ENCODE measurements around the gene MLANA.
"Not testable (repeated sequence)": the region's sequence is repeated elsewhere in the genome, so short reads cannot be mapped to it uniquely, and the experiment has no call there.

The MLANA gene

GRCh38 chr9:5869315-5870019, 21.2 kb upstream of the MLANA start:
- no peak for DNase-seq (ENCODE audit: low read depth in 3 of 3)

- no peak for DNase-seq (ENCODE audit: low read depth in 3 of 3)
Measured at GRCh38 chr9:5870020-5870339, 20.7 kb upstream of the MLANA start.

GRCh38 chr9:5870691-5871090, 20.0 kb upstream of the MLANA start:
- no peak for DNase-seq (ENCODE audit: low read depth in 3 of 3)

GRCh38 chr9:5871785-5872184, 18.9 kb upstream of the MLANA start:
- no peak for DNase-seq (ENCODE audit: low read depth in 3 of 3)

GRCh38 chr9:5872511-5872910, 18.2 kb upstream of the MLANA start:
- DNase-seq (ENCODE audit: low read depth in 3 of 3), result no peak

GRCh38 chr9:5873439-5873838, 17.2 kb upstream of the MLANA start:
- no peak for DNase-seq (ENCODE audit: low read depth in 3 of 3)

GRCh38 chr9:5874048-5874447, 16.6 kb upstream of the MLANA start:
- no peak for DNase-seq (ENCODE audit: low read depth in 3 of 3)

GRCh38 chr9:5876026-5876425, 14.7 kb upstream of the MLANA start:
- DNase-seq (ENCODE audit: low read depth in 3 of 3), result no peak

GRCh38 chr9:5876711-5877110, 14.0 kb upstream of the MLANA start:
- no peak for DNase-seq (ENCODE audit: low read depth in 3 of 3)

GRCh38 chr9:5879419-5880181, 11.1 kb upstream of the MLANA start:
- DNase-seq (ENCODE audit: low read depth in 3 of 3), result no peak

GRCh38 chr9:5882244-5883012, 8.3 kb upstream of the MLANA start:
- not testable (repeated sequence) for DNase-seq (ENCODE audit: low read depth in 3 of 3)

- no peak for DNase-seq (ENCODE audit: low read depth in 3 of 3)
Measured at GRCh38 chr9:5884191-5884590, 6.5 kb upstream of the MLANA start.

GRCh38 chr9:5886114-5886939, 4.4 kb upstream of the MLANA start:
- DNase-seq (ENCODE audit: low read depth in 3 of 3), result peak; percentile 60 to 67 (median 60)

- DNase-seq (ENCODE audit: low read depth in 3 of 3), result no peak
Measured at GRCh38 chr9:5892456-5893133, 1.9 kb downstream of the MLANA start.

- no peak for DNase-seq (ENCODE audit: low read depth in 3 of 3)
Measured at GRCh38 chr9:5893134-5893505, 2.4 kb downstream of the MLANA start.

- no peak for DNase-seq (ENCODE audit: low read depth in 3 of 3)
Measured at GRCh38 chr9:5893591-5894236, 3.0 kb downstream of the MLANA start.

GRCh38 chr9:5894237-5894959, 3.7 kb downstream of the MLANA start:
- DNase-seq (ENCODE audit: low read depth in 3 of 3), result no peak

- no peak for DNase-seq (ENCODE audit: low read depth in 3 of 3)
Measured at GRCh38 chr9:5895782-5896181, 5.1 kb downstream of the MLANA start.

- DNase-seq (ENCODE audit: low read depth in 3 of 3), result no peak
Measured at GRCh38 chr9:5896863-5897262, 6.2 kb downstream of the MLANA start.

GRCh38 chr9:5897851-5898250, 7.2 kb downstream of the MLANA start:
- DNase-seq (ENCODE audit: low read depth in 3 of 3), result no peak
